Esophagus muscularis mucosa (tissue), 4 donors: Measurements from ENCODE around the gene MAP3K10. TPM values are rescaled to one million over a fixed set of nuclear protein-coding genes. Genes with fewer than 3 reads are reported as not detected.
A peak's percentile ranks its signal among the peaks of the same experiment; 100 is the strongest.

ENCODE experiments used
- DNase-seq: peaks from one replicate; pipeline ENCODE4 v3.0.0-alpha.2; 2017; ENCODE audit errors: extremely low spot score
- H3K27ac ChIP-seq, 4 donors: fragments of 200-600 bp; sonication (generic); replicated peaks in 1 of 4; 1 replicate in 3 of 4; 2 replicates in 1 of 4; pipeline ENCODE4 v1.5.1; 2016 to 2019; ENCODE audit warnings: mild to moderate bottlenecking in 1 of 4
- H3K27me3 ChIP-seq, 4 donors: fragments of 200-600 bp; sonication (generic); one replicate each; pipeline versions ENCODE4 v1.5.1 to v1.6.0; 2016 to 2019
- H3K36me3 ChIP-seq, 4 donors: fragments of 200-600 bp; sonication (generic); one replicate each; pipeline ENCODE4 v1.5.1; 2016 to 2019
- H3K4me1 ChIP-seq, 4 donors: fragments of 200-600 bp; sonication (generic); one replicate each; pipeline ENCODE4 v1.5.1; 2016 to 2019
- H3K4me3 ChIP-seq, 4 donors: fragments of 200-600 bp; sonication (generic); 1 replicate in 2 of 4; 2 replicates in 2 of 4; pipeline ENCODE4 v1.5.1; 2016 to 2019; ENCODE audit warnings: mild to moderate bottlenecking in 4 of 4, moderate library complexity in 1 of 4
- H3K9me3 ChIP-seq, 4 donors: fragments of 200-600 bp; sonication (generic); 1 replicate in 3 of 4; 2 replicates in 1 of 4; pipeline ENCODE4 v1.5.1; 2016 to 2019
- CTCF ChIP-seq, 3 experiments: fragments of 200-600 bp in 2 of 3; fragments of 450-650 bp in 1 of 3; sonication (generic) in 2 of 3; IDR thresholded peaks; one replicate each; pipeline ENCODE4 v1.5.1; 2017 to 2019; ENCODE audit warnings: antibody characterized with exemption in 3 of 3, mild to moderate bottlenecking in 2 of 3, moderate library complexity in 1 of 3
- EP300 ChIP-seq: sonication (generic); formaldehyde crosslinking; IDR thresholded peaks from one replicate; pipeline ENCODE4 v1.6.1; 2017; ENCODE audit warnings: antibody characterized with exemption
- POLR2A ChIP-seq: fragments of 450-650 bp; IDR thresholded peaks from one replicate; pipeline ENCODE4 v1.6.1; 2017; ENCODE audit warnings: antibody characterized with exemption, moderate library complexity, mild to moderate bottlenecking, low read depth
- POLR2AphosphoS5 ChIP-seq, 2 donors: sonication (generic); formaldehyde crosslinking; IDR thresholded peaks; one replicate each; pipeline ENCODE4 v1.6.1; 2017; ENCODE audit warnings: antibody characterized with exemption in 2 of 2
- WGBS: methylation state at CpG from one replicate; pipeline ENCODE4 v1.1.5; 2018; 5-methylcytosine and 5-hydroxymethylcytosine counted together
- intact Hi-C: fragments of 100-400 bp; cut with DNase I; formaldehyde crosslinking; loops from one replicate; pipeline ENCODE4 v1.15.1; 2023
- total RNA-seq, 4 donors: library from RNA; depleted of rRNA; stranded (reverse); fragments of >200 nt; gene quantifications; one replicate each; pipeline versions ENCODE4 v1.1.0 to v1.2.1, GENCODE V29; 2016

Gene MAP3K10
- total RNA-seq, 4 donors from 2014 or later = 10.1 to 25.9 (median 20.8) TPM

DNA sequence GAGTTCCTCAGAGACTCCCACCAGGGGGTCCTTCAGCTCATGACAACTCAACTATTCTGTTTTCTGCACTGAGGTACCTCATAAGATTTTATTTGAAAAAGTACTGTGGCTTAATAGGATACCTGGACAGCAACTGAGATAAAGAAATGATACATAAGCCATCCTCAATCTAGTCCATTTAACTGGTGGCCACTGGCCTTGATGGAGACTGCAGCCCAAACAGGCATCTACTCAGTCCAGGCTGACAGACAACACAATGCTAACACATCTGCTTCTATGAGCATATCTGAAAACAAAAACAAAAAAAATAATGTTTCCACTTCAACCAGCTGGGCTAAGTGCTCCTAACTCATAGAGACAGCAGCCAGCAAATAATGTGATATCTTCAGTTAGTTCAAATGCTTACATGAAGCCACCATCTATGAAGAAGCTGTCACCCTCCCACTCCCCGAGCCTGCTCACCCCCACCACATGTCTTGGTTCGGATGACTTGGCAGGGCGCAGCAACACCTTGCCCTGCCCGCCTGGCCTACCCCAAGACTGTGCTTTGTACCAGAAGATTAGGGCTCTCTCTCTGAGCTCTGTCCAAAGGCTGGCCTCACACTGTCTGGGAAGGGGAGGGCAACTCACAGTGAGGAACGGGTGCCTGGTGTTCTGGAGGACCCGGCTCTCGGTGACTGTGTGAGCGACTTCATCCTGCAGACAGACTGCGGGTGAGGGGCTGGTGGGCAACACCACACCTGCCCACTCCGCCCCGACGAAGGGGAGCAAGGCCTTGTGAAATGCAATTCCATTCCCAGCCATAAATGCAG, 48.4 kb downstream of the MAP3K10 start:
- H3K4me3 ChIP-seq = no peak overlapping the region
- 100% methylated on average over 7 of the region's 12 CpGs for WGBS
- intact Hi-C loops = no loop called here
- H3K27me3 ChIP-seq = no peaks in the 10 kb centered on the region
- no peaks in the 10 kb centered on the region for H3K9me3 ChIP-seq
- no peak for DNase-seq
- no peak for TF ChIP-seq CTCF (IDR thresholded peaks at IDR 0.05)
- no peak for TF ChIP-seq POLR2AphosphoS5 (IDR thresholded peaks at IDR 0.05)
- no peak for TF ChIP-seq EP300
- TF ChIP-seq POLR2A = no peak
- H3K4me1 ChIP-seq = peaks cover 20 to 26% (median 22%) of the 10 kb centered on the region in 4 donors
- peaks cover 67 to 81% (median 75%) of the 10 kb centered on the region in 4 donors for H3K36me3 ChIP-seq
- H3K27ac ChIP-seq = no peak overlapping the region

GRCh38 chr19:40240332-40240731, 49.1 kb downstream of the MAP3K10 start:
- Histone ChIP-seq H3K27me3 (no peaks in the 10 kb centered on the region), H3K4me3 (no peak overlapping the region), H3K4me1 (peaks cover 21 to 33% (median 29%) of the 10 kb centered on the region in 4 donors), H3K36me3 (peaks cover 60 to 74% (median 68%) of the 10 kb centered on the region in 4 donors), H3K27ac (no peak overlapping the region), H3K9me3 (no peaks in the 10 kb centered on the region)
- TF ChIP-seq CTCF (IDR thresholded peaks at IDR 0.05) (no peak), POLR2AphosphoS5 (IDR thresholded peaks at IDR 0.05) (no peak), POLR2A (no peak), EP300 (no peak)
- 99% methylated on average over 4 of the region's 6 CpGs for WGBS
- intact Hi-C loops = no loop called here
- no peak for DNase-seq

DNA sequence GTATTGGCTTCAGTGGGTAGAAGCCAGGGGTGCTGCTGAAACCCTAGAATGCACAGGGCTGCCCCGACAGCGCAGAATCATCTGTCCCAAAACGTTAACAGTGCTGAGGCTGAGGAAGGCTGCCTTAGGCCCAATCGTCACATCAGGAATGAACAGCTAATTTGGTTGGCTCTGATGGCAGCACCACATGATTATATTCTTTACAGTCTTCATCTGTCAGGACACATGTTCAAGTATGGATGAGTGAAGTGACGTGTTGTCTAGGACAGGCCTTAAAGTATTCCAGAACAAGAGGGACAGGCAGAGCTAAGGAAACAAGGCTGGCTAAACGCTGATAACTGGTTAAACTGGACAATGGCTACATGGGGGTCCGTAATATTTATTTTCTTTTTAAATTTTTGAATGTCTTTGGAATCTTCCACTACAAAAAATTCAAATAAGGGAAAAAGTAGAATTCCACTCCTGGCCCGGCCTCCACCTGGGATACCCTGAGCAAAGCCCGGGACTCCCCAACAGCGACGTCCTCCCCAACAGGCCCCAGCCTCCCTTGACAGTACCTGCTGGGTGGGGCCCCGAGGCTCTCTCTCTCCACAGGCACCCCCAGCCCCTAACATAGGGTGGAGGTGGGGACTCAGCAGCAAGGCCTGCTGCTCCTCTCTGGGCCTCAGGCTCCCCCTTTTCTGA, 50.0 kb downstream of the MAP3K10 start:
- intact Hi-C loops = no loop called here
- Histone ChIP-seq H3K4me1 (peaks cover 29 to 43% (median 38%) of the 10 kb centered on the region in 4 donors), H3K4me3 (no peak overlapping the region), H3K27ac (peak overlapping the region in 3 of 4 donors; percentile 52 to 58 (median 58)), H3K36me3 (peaks cover 51 to 64% (median 58%) of the 10 kb centered on the region in 4 donors), H3K27me3 (no peaks in the 10 kb centered on the region), H3K9me3 (no peaks in the 10 kb centered on the region)
- TF ChIP-seq CTCF (IDR thresholded peaks at IDR 0.05) (no peak), EP300 (no peak), POLR2AphosphoS5 (IDR thresholded peaks at IDR 0.05) (no peak), POLR2A (no peak)
- 91% methylated on average over 12 of the region's 12 CpGs for WGBS
- DNase-seq = no peak

- H3K27ac ChIP-seq = peak overlapping the region in 3 of 4 donors; percentile 52 to 58 (median 58)
- H3K4me1 ChIP-seq = peaks cover 31 to 48% (median 42%) of the 10 kb centered on the region in 4 donors
Observed at GRCh38 chr19:40241809-40242384, 50.7 kb downstream of the MAP3K10 start.

More at GRCh38 chr19:40241809-40242384, 50.7 kb downstream of the MAP3K10 start:
- H3K36me3 ChIP-seq = peaks cover 45 to 58% (median 52%) of the 10 kb centered on the region in 4 donors
- H3K9me3 ChIP-seq = no peaks in the 10 kb centered on the region
- WGBS = 66% methylated on average over 18 of the region's 21 CpGs
- TF ChIP-seq POLR2AphosphoS5 (IDR thresholded peaks at IDR 0.05) = peak; percentile 35 to 58
- no peak for TF ChIP-seq CTCF (IDR thresholded peaks at IDR 0.05)
- intact Hi-C loops = no loop called here
- H3K4me3 ChIP-seq = no peak overlapping the region
- no peaks in the 10 kb centered on the region for H3K27me3 ChIP-seq
- no peak for DNase-seq
